Nephron (organoid): ENCODE data around the gene TTLL8.
A peak's percentile ranks its signal among the peaks of the same experiment; 100 is the strongest.

Experiments
- H3K27ac Mint-ChIP-seq, 3 experiments: 2 replicates each; pipeline ENCODE4 v1.8.0; 2020; ENCODE audit warnings: mixed read lengths in 3 of 3, mild to moderate bottlenecking in 2 of 3, moderate library complexity in 1 of 3
- H3K27me3 Mint-ChIP-seq: 2 replicates; pipeline ENCODE4 v1.8.0; 2021; ENCODE audit warnings: low read depth, mild to moderate bottlenecking, moderate library complexity, mixed read lengths
- H3K36me3 Mint-ChIP-seq: 2 replicates; pipeline ENCODE4 v1.8.0; 2020; ENCODE audit warnings: low read depth, mixed read lengths
- H3K4me1 Mint-ChIP-seq: 2 replicates; pipeline ENCODE4 v1.8.0; 2020; ENCODE audit warnings: mixed read lengths
- H3K4me3 Mint-ChIP-seq, 3 experiments: 2 replicates each; pipeline ENCODE4 v1.8.0; 2020; ENCODE audit warnings: mild to moderate bottlenecking in 3 of 3, mixed read lengths in 3 of 3, moderate library complexity in 2 of 3
- H3K9me3 Mint-ChIP-seq: 2 replicates; pipeline ENCODE4 v1.8.0; 2020; ENCODE audit warnings: mixed read lengths
- CTCF ChIP-seq, 3 experiments: fragments of 200-600 bp; sonication (generic); IDR thresholded peaks; one replicate each; pipeline ENCODE4 v1.5.0; 2021; ENCODE audit warnings: antibody characterized with exemption in 3 of 3; ENCODE audit not compliant: unreplicated experiment in 3 of 3

TTLL8 gene

GRCh38 chr22:49972163-49973017 is 85.7 kb downstream of the TTLL8 start:
- no peak for TF ChIP-seq CTCF (IDR thresholded peaks at IDR 0.05; ENCODE audit: unreplicated experiment in 3 of 3)
- H3K4me3 Mint-ChIP-seq: no peak overlapping the region
- no peaks in the 10 kb centered on the region for H3K9me3 Mint-ChIP-seq
- no peaks in the 10 kb centered on the region for H3K36me3 Mint-ChIP-seq
- H3K27ac Mint-ChIP-seq: no peak overlapping the region
- peaks cover 12% of the 10 kb centered on the region for H3K27me3 Mint-ChIP-seq
- H3K4me1 Mint-ChIP-seq: peaks cover 5% of the 10 kb centered on the region

- peaks cover 5% of the 10 kb centered on the region for H3K4me1 Mint-ChIP-seq
- H3K27ac Mint-ChIP-seq: no peak overlapping the region
- peak overlapping the region in 2 of 3 experiments; percentile 70 to 72 for H3K4me3 Mint-ChIP-seq
- no peaks in the 10 kb centered on the region for H3K36me3 Mint-ChIP-seq
- TF ChIP-seq CTCF (IDR thresholded peaks at IDR 0.05; ENCODE audit: unreplicated experiment in 3 of 3): no peak
- peaks cover 8% of the 10 kb centered on the region for H3K27me3 Mint-ChIP-seq
- no peaks in the 10 kb centered on the region for H3K9me3 Mint-ChIP-seq
Observed at GRCh38 chr22:49971232-49972162, 86.6 kb downstream of the TTLL8 start.

- H3K4me3 Mint-ChIP-seq: peak overlapping the region; percentile 70 to 72 (median 72)
- peak overlapping the region in 2 of 3 experiments; percentile 25 to 75 for H3K27ac Mint-ChIP-seq
- peaks cover 5% of the 10 kb centered on the region for H3K4me1 Mint-ChIP-seq
- H3K36me3 Mint-ChIP-seq: no peaks in the 10 kb centered on the region
- TF ChIP-seq CTCF (IDR thresholded peaks at IDR 0.05; ENCODE audit: unreplicated experiment in 3 of 3): no peak
- no peaks in the 10 kb centered on the region for H3K9me3 Mint-ChIP-seq
- H3K27me3 Mint-ChIP-seq: peaks cover 8% of the 10 kb centered on the region
Observed at GRCh38 chr22:49970528-49971231, 87.4 kb downstream of the TTLL8 start.

GRCh38 chr22:49969751-49970527 is 88.2 kb downstream of the TTLL8 start:
- no peaks in the 10 kb centered on the region for H3K9me3 Mint-ChIP-seq
- no peak overlapping the region for H3K27ac Mint-ChIP-seq
- peak overlapping the region in 1 of 3 experiments; percentile 70 for H3K4me3 Mint-ChIP-seq
- H3K36me3 Mint-ChIP-seq: no peaks in the 10 kb centered on the region
- TF ChIP-seq CTCF (IDR thresholded peaks at IDR 0.05; ENCODE audit: unreplicated experiment in 3 of 3): no peak
- peaks cover 5% of the 10 kb centered on the region for H3K4me1 Mint-ChIP-seq
- H3K27me3 Mint-ChIP-seq: peaks cover 8% of the 10 kb centered on the region
